Stimulated activated CD4-positive, alpha-beta T cell treated with anti-CD3 and anti-CD28 coated beads, Interleukin-12 subunit alpha, Interleukin-12 subunit beta, amount 100 ng/mL, for 4 hours (primary cell): Measurements from ENCODE around the gene KIF6.

Experiments
- DNase-seq: peaks from one replicate; pipeline ENCODE4 v3.0.0-alpha.2; 2020

Gene KIF6

DNA sequence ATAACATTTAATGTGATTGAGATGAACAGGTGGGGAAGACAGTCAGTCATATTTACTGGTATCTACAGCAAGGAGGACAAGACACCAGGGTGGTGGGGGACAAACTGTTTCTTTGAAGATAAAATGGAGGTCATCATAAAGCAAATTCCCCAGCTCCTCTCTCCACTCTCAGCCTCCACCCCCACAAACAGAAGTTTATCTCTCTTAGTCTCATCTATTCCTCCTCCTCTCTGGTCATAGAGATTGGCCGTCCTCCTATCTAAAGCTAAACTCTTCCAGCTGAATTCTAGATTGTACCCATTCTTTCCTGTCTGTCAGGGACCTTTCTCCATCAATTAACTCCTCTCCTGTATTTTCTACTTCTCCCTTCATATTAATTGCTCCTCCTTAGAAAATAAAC, 71.1 kb downstream of the KIF6 start:
- no peak for DNase-seq

DNA sequence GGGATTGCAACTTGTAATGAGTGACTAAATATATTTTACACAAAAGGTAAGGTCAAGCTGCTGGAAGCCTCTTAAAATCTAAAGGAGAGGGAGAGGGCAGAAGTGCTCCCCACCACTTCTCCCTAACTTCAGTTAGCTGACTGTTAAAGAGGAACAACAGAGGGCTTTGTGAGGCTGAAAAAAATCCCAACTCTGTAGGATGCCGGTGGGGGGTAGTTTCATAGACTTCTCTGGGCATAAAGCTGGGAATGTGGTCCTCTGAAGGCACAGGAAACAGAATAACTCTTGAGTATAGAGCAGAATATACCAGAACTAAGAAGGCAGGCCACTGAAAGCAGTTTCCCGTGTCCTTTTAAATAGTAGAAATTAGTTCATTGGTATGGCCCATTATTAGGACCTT, 71.6 kb downstream of the KIF6 start:
- no peak for DNase-seq

DNA sequence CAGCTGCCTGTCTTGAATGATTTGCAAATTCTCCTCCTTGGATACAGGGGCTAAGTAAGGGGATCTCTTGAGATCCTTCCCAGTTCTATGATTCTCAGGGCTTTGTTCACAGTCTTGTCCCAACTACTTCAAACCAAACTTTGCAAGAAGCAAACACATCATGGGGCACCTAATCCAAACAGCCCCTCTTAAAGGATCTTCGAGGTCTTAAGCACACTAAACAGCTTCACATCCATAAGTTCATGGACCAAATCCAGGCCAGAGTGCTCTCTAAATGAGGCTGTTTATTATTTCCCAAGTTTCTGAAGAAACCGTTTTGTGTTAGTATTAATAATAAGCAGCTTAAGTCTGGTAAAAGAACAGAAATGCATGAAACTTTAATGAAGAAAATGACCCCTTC, 75.2 kb downstream of the KIF6 start:
- DNase-seq, result no peak

DNA sequence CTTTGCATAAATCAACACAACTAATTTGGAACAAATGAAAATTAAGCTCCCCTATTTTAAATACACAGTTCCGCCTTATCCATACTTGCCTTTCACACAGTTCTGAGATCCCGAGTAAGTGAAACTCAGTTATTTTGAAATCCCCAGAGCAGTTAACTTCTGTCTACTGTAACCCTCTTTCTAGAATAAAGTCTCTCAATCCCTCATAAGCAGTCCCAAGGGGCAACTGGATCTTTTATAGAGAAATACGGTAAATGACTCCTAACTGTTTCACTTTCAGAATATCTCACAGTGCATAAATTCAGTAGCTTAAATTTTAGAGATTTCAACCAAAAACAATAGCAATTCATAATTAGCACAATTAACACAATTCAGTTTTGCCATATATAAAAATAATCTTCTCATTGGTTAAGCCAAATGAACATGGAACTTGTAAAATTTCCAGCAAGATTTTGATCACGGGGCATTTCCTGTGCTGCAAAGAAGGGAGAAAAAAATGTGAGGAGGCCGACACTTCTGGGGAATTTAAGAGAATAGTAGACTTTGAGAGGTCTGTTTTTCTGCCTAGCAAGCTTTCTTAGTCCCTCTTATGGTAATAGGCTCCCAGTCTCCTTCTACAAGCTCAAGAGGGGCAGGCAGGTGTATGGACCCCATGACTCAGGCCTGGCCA, 78.3 kb downstream of the KIF6 start:
- no peak for DNase-seq

DNA sequence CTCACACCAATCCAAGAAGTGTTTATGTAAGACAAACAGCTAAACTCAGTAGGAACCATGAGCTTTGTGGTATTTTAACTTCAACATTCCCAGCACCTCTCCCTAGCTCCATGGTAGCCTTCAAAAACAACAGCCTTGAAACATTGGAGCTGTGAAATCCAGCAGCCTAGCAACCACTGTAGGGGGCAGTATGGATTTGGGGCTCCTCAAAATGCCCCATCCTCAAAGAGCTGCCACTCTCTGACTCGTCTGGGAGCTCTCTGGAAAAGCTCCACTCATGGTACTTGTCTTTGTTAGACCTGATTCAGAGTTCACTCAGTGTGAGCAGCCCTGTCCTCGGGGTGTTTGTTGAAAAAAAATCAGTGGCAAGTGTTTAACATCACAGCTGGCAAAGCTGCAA, 82.9 kb downstream of the KIF6 start:
- DNase-seq, result no peak

DNA sequence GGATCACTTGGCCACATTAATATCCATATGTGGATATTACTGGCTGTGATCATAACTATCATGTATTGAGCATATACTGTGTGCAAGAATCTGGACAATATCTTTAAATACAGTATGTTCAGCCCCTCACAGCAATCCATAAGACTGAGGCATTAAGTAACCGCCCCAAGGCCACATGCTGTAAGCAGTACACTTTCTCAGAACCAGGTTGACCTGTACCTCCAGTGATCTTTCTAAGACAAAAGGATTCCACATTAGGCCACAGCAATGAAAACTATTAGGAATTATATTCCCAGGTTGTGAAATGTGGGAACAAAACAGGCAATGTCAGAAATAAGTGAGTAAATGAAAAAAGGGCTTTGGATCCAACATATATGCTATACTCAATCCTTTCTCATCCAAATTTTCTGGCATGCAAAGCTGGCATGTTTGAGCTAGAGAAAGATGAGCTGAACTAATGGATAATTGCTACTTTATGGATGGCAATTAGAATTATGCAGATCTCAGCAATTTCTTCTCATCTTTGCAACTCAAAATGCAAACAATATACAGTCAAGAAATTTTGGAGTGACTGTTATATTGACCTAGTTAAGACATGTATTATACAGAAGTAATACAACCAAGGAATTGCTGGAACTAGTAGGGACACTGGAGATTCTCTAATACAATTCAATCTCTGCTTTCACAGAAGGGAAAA, 86.9 kb downstream of the KIF6 start:
- no peak for DNase-seq

GRCh38 chr6:39634646-39635341, 90.4 kb downstream of the KIF6 start:
- no peak for DNase-seq

- DNase-seq, result no peak
These were observed 100.0 kb downstream of the KIF6 start for GRCh38 chr6:39625209-39625608.

GRCh38 chr6:39623750-39624149, 101.5 kb downstream of the KIF6 start:
- DNase-seq, result no peak

GRCh38 chr6:39617520-39617919, 107.7 kb downstream of the KIF6 start:
- no peak for DNase-seq

- DNase-seq, result no peak
These were observed 108.2 kb downstream of the KIF6 start for GRCh38 chr6:39617026-39617425.

GRCh38 chr6:39615622-39616021, 109.6 kb downstream of the KIF6 start:
- no peak for DNase-seq

- DNase-seq, result no peak
These were observed 110.7 kb downstream of the KIF6 start for GRCh38 chr6:39614393-39614950.

GRCh38 chr6:39610221-39610620, 115.0 kb downstream of the KIF6 start:
- DNase-seq, result no peak

- DNase-seq, result no peak
These were observed 116.4 kb downstream of the KIF6 start for GRCh38 chr6:39608652-39609345.

GRCh38 chr6:39602601-39603519, 122.3 kb downstream of the KIF6 start:
- no peak for DNase-seq

DNA sequence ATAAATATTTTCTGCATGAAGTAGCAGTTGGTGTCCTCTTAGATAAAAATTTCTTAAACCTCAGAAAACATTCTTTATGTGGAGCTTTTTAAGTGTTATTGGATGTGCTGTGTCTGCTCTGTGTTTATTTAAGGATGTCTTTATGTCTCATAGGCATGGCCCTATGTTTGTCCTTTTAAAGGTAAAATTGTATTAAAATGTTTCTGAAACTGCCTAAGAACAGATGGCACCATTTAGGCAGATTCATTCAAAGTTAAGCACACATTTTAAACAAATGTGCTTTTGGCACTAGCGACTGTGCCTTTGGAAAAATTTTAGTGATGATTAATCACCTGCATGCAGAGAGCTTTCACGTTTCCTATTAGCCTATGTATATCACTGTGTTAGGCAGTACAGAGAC, 125.2 kb downstream of the KIF6 start:
- DNase-seq, result no peak

GRCh38 chr6:39599341-39599740, 125.9 kb downstream of the KIF6 start:
- no peak for DNase-seq

- DNase-seq, result no peak
These were observed 130.9 kb downstream of the KIF6 start for GRCh38 chr6:39594285-39594684.

- DNase-seq, result no peak
These were observed 131.6 kb downstream of the KIF6 start for GRCh38 chr6:39593646-39594045.

- DNase-seq, result no peak
These were observed 134.3 kb downstream of the KIF6 start for GRCh38 chr6:39590871-39591393.

DNA sequence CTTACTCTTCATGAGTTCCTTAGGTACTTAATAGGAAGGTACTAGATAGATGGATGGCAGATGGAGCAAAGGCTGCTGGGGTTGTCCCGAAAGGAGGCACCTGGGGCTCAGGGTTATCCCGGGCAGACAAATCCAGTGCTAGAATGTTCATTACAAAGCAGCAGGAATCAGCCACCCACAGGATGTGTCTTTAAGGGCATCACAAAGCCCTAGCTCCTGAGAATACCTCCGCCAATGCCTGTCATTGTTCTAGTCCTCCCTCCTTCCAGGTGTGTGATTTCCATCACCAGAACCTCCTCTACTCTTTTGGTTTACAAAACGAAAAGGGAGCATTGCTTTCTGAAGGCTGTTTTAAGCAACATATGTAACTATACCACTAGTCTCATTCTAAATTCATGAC, 138.1 kb downstream of the KIF6 start:
- no peak for DNase-seq
